ENCODE results near the gene ARL13B. TPM values are rescaled to one million over a fixed set of nuclear protein-coding genes. Genes with fewer than 3 reads are reported as not detected.

Gene ARL13B
- total and polyA plus RNA-seq, 2 of the 13 experiments (the other 11 are each of a cell fraction or from before 2014, with no cell fraction given) = 2.2 to 9.6 TPM

DNA sequence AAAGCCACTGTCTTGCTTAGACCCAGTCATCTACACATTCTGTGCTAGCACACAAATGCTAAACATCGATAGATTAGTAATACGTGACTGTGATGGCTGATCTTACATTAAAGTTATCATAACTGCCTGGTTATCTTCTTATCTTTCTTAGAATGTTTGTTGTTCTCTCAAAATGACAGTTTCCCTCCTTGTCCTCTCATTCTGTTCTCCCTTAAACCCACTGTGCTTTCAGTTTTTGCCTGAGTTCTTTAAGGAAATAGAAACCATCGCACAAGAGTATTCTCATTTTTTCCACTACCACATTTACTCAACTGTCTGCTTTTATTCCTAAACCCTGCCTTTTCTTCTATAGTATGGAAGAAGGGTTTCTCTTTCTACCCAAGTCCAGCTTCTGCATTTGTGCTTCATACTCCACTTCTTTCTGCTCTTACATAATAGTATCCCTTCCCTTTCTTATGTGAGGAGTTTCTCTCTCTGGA, 31.3 kb downstream of the ARL13B start (continued):
- TF ChIP-seq, protein P1, sequence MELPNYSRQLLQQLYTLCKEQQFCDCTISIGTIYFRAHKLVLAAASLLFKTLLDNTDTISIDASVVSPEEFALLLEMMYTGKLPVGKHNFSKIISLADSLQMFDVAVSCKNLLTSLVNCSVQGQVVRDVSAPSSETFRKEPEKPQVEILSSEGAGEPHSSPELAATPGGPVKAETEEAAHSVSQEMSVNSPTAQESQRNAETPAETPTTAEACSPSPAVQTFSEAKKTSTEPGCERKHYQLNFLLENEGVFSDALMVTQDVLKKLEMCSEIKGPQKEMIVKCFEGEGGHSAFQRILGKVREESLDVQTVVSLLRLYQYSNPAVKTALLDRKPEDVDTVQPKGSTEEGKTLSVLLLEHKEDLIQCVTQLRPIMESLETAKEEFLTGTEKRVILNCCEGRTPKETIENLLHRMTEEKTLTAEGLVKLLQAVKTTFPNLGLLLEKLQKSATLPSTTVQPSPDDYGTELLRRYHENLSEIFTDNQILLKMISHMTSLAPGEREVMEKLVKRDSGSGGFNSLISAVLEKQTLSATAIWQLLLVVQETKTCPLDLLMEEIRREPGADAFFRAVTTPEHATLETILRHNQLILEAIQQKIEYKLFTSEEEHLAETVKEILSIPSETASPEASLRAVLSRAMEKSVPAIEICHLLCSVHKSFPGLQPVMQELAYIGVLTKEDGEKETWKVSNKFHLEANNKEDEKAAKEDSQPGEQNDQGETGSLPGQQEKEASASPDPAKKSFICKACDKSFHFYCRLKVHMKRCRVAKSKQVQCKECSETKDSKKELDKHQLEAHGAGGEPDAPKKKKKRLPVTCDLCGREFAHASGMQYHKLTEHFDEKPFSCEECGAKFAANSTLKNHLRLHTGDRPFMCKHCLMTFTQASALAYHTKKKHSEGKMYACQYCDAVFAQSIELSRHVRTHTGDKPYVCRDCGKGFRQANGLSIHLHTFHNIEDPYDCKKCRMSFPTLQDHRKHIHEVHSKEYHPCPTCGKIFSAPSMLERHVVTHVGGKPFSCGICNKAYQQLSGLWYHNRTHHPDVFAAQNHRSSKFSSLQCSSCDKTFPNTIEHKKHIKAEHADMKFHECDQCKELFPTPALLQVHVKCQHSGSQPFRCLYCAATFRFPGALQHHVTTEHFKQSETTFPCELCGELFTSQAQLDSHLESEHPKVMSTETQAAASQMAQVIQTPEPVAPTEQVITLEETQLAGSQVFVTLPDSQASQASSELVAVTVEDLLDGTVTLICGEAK (IDR thresholded peaks at IDR 0.05) = no peak
- TF ChIP-seq, protein P1 (CRISPR knock-in tag; IDR thresholded peaks at IDR 0.05) = no peak
- no peak for TF ChIP-seq ZNF724P (CRISPR knock-in tag; IDR thresholded peaks at IDR 0.05; ENCODE audit: borderline replicate concordance)
- TF ChIP-seq AGO2 (optimal IDR thresholded peaks at IDR 0.05; ENCODE audit: low read depth, low read length) = no peak
- TF ChIP-seq MIER3 (CRISPR knock-in tag; IDR thresholded peaks at IDR 0.05; ENCODE audit: borderline replicate concordance) = no peak
- TF ChIP-seq ZNF776 (CRISPR knock-in tag; IDR thresholded peaks at IDR 0.05) = no peak
